GM18873 (cell line): ENCODE data around the gene SOX21.

ENCODE experiments used
- ATAC-seq: cut with Tn5 transposase; IDR thresholded peaks from one replicate; pipeline ENCODE4 v1.9.1; 2021; ENCODE audit warnings: mild to moderate bottlenecking, moderate library complexity, moderate number of reproducible peaks; ENCODE audit not compliant: unreplicated experiment, low FRiP score

The SOX21 gene

GRCh38 chr13:94682229-94682628 lies 30.1 kb downstream of the SOX21 start:
- no peak for ATAC-seq

DNA sequence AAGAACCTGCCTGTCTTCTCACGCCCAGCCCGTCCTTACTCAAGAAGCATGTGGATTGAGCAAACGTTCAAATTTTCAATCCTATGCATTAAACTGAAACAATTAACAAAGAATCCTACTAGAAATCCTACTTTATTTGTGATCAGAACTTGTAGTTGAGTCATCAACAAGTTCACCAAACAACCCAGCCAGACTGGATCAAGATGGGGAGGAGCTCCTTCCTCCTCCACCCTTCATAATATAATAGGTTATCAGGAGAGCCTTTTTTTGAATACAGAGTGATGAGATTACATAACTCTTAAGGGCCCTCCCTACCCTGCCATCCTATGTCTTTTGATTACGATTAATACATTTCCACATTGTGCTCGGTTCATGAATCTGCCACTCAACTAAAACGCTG lies 32.7 kb downstream of the SOX21 start:
- no peak for ATAC-seq

DNA sequence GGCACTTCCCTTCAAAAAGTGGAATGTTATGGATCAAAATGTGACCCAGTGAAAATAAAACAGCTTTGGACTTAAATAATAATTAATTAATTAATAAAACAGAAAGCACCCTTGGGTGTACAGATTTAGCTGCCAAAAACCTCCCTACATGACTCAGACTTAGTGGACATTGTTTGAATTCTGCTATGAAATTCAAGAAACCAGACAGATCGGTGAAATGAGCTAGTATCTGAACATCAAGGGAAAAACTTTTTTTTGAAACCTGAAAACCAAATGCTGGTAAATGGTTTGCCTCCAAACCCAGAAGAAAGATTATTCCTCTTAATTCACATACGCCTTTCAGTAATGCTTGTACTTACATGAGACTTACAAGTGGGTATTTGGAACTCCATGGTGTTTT lies 33.5 kb downstream of the SOX21 start:
- ATAC-seq: no peak

GRCh38 chr13:94677799-94678198 lies 34.5 kb downstream of the SOX21 start:
- no peak for ATAC-seq

DNA sequence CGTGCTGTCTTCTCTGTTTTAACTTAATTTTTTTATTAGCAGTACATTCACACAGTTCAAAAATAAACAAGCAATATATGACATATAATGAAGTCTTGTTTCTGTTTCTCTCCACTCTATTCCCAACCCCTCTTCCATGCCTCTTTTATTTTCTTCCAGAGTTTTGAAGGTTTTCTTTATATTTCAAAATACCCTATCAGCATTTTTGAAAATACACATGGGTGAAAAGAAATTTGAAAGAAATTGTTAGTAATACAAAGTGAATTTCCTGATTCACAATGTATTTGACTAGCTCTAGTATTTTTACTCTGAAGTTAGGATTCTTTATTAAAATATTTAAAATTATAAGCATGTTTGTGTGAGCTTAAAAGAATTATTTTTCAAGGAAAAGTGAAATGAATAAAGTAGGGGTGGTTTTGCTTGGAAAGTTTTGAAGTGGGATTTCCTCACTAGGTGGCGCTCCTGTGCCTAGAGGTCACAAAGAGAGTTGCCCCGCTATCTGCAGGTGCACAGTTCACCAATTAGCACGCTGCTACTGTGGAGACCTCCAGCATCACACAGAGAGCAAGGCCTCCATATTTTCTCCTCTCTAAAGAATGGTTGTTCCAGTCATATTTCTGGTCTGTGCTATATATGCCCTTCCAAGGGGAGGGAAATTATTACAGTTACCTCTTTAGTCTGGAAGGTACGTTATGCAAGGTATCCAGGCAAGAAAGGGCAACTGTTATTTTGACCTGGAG lies 37.6 kb downstream of the SOX21 start:
- ATAC-seq: no peak

GRCh38 chr13:94673851-94674250 lies 38.5 kb downstream of the SOX21 start:
- ATAC-seq: no peak

GRCh38 chr13:94672400-94672799 lies 39.9 kb downstream of the SOX21 start:
- ATAC-seq: no peak

DNA sequence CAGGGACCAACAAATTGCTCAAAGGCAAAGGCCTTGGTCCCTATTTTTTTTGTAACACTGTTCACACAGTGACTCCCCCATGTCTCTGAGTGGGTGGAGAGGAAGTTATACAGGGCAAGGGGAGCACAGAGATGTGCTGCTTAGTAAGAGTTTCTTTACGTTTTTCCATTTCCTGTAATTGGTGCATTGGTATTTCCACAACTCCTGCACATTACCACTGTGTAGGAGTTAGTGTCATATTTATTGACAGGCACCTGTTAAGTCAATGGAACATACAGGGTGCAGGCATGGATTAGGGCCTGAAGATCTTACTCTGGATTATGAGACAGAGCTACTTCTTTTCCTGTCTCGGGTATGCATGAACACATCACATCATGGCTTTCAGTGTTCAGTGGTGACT lies 45.2 kb downstream of the SOX21 start:
- ATAC-seq: no peak

GRCh38 chr13:94666065-94666464 lies 46.3 kb downstream of the SOX21 start:
- no peak for ATAC-seq

- ATAC-seq: no peak
Observed at GRCh38 chr13:94664889-94665288, 47.5 kb downstream of the SOX21 start.

DNA sequence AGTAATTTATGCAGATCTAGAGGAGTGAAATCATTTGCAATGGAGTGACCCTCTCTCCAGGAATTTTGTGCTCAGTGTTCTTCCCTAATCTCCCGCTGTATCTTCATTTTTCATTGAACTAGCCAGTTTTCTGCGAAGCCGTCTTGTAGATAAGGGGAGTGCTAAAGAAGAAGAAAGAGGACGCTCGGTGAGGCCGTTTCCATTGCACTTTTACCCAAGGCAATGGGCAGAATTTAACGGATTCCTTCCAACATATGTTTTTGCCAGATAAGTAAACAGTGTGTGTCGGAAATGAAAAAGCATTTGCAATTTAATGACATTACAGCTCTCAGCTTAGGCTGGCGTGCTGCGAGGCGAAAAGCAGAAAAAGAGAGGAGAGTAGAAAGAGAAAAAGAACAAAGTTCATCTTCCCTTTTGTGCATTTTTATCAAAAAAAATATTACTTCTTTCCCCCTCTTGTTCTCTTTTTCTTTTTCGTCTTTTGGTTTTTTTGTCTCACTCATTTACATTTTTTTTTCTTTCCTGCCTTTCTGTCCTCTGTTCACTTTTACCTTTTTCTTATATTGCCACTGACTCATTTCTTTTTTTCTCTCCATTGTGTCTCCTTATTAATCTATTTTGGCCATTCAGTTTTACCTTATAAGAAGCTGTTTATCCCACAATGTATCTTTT lies 49.9 kb downstream of the SOX21 start:
- no peak for ATAC-seq

DNA sequence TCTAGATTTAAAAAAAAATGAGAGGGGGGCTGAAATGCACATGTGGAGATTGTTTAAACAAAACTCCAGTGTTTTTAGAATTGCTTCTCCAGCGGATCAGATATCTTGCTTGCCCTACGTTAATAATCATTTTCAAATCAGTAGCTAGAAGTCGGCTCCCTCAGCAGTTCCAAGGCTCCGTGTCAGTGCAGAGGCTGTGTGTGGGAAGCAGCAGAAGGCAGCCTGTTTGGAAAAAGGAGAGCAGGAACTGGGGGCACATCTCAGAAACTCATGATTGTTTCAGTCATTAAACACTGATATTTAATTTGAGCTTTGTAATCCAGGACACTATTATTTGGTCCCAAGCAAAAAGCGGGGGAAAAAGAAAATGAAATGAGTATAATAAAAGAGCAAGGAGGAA lies 50.9 kb downstream of the SOX21 start:
- no peak for ATAC-seq

DNA sequence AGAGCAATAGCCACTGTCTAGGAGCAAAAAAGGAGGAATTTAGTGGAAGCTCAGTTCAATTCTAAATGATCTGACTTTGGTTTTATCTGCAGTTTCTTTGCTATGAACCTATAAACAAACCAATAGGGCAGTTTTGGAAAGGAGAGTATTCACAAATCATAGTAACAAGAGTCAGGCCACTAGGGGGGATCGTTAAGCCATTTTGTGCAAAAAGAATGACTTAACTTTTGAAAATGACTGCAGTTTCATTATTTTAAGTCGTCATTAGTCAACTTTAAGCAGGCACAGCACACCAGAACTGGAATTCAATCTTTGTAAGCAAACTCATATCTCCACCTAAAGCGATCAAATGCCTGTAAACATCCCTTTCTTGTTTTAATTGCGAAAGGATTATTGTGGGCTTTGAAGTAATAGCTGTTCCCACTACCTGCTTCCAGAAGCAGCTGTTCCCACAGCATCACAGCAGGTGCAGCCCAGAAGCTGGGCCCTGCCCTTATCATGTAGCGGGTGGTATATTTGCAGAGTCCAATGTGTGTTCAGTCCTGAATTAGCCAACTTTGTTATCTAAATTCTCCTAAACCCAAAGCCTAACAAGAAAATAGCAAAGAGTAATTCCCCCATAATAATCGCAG lies 51.5 kb downstream of the SOX21 start:
- ATAC-seq: no peak
